CD4-positive, CD25-positive, alpha-beta regulatory T cell (primary cell): Measurements from ENCODE around the gene ARRB1. TPM values are rescaled to one million over a fixed set of nuclear protein-coding genes. Genes with fewer than 3 reads are reported as not detected.

Experiments
- ATAC-seq, 2 donors: fragments of 150-1000 bp; cut with Tn5 transposase; one replicate each; pipeline ENCODE4 v1.10.0; 2021; ENCODE audit warnings: low read depth in 2 of 2, moderate number of reproducible peaks in 2 of 2, moderate library complexity in 1 of 2
- DNase-seq, 3 donors: peaks; one replicate each; pipeline versions ENCODE4 v3.0.0 to v3.0.0-alpha.2; 2012 to 2022; ENCODE audit warnings: mixed read lengths in 1 of 3
- H3K27ac ChIP-seq: one replicate; pipeline ENCODE4 v1.7.0; 2013; ENCODE audit warnings: mild to moderate bottlenecking, low read length; ENCODE audit not compliant: insufficient read depth, poor library complexity, severe bottlenecking
- H3K27me3 ChIP-seq: one replicate; pipeline ENCODE4 v1.7.0; 2013; ENCODE audit warnings: low read length; ENCODE audit not compliant: control insufficient read depth, insufficient read depth
- H3K36me3 ChIP-seq: one replicate; pipeline ENCODE4 v1.7.0; 2013; ENCODE audit warnings: mild to moderate bottlenecking, low read length, moderate library complexity; ENCODE audit not compliant: control insufficient read depth, insufficient read depth
- H3K4me1 ChIP-seq: 2 replicates; pipeline ENCODE4 v1.7.0; 2013; ENCODE audit warnings: mild to moderate bottlenecking, low read length; ENCODE audit not compliant: insufficient read depth, control insufficient read depth, poor library complexity, severe bottlenecking
- H3K4me3 ChIP-seq: one replicate; pipeline ENCODE4 v1.7.0; 2013; ENCODE audit warnings: low read depth, mild to moderate bottlenecking, low read length, moderate library complexity
- H3K9me3 ChIP-seq, 2 experiments: 1 replicate in 1 of 2; 2 replicates in 1 of 2; pipeline ENCODE4 v1.7.0; 2013; ENCODE audit warnings: low read length in 2 of 2, mild to moderate bottlenecking in 1 of 2, moderate library complexity in 1 of 2; ENCODE audit not compliant: control insufficient read depth in 2 of 2
- H3K27ac Mint-ChIP-seq, 3 donors: one replicate each; pipeline ENCODE4 v1.8.0; 2020 to 2022; ENCODE audit warnings: mild to moderate bottlenecking in 3 of 3, mixed read lengths in 3 of 3, moderate library complexity in 2 of 3
- H3K27me3 Mint-ChIP-seq: one replicate; pipeline ENCODE4 v1.8.0; 2022; ENCODE audit warnings: mild to moderate bottlenecking, mixed read lengths
- H3K36me3 Mint-ChIP-seq: one replicate; pipeline ENCODE4 v1.8.0; 2020; ENCODE audit warnings: mixed read lengths
- H3K4me1 Mint-ChIP-seq, 4 donors: one replicate each; pipeline ENCODE4 v1.8.0; 2020 to 2022; ENCODE audit warnings: mixed read lengths in 4 of 4, mild to moderate bottlenecking in 1 of 4
- H3K4me3 Mint-ChIP-seq, 4 donors: one replicate each; pipeline ENCODE4 v1.8.0; 2020 to 2022; ENCODE audit warnings: mild to moderate bottlenecking in 4 of 4, mixed read lengths in 4 of 4, moderate library complexity in 3 of 4
- H3K9me3 Mint-ChIP-seq, 7 donors: one replicate each; pipeline ENCODE4 v1.8.0; 2020 to 2022; ENCODE audit warnings: mixed read lengths in 7 of 7, mild to moderate bottlenecking in 3 of 7, moderate library complexity in 2 of 7
- polyA plus RNA-seq, 4 donors: library from polyadenylated mRNA; unstranded; fragments of 300-500 nt; fragmentation: Illumina TruSeq; gene quantifications; one replicate each; pipeline ENCODE4 v1.2.3, GENCODE V29; 2021
- total RNA-seq: library from RNA; stranded (reverse); gene quantifications from one replicate; pipeline ENCODE4 v1.2.3, GENCODE V29; 2022

The ARRB1 gene
- total and polyA plus RNA-seq, 5 donors from 2014 or later, result 5.1 to 36.1 (median 6.5) TPM

GRCh38 chr11:75388386-75389275 is 37.2 kb upstream of the ARRB1 start:
- Mint-ChIP-seq H3K4me3 (no peak overlapping the region), H3K9me3 (no peaks in the 10 kb centered on the region), H3K27me3 (peaks cover 8% of the 10 kb centered on the region), H3K27ac (no peak overlapping the region), H3K36me3 (no peaks in the 10 kb centered on the region), H3K4me1 (peaks cover 3 to 14% (median 6%) of the 10 kb centered on the region in 4 donors)
- H3K9me3 ChIP-seq, result no peaks in the 10 kb centered on the region
- H3K4me3 ChIP-seq, result no peak overlapping the region
- peaks cover 2% of the 10 kb centered on the region for H3K27me3 ChIP-seq
- no peaks in the 10 kb centered on the region for H3K36me3 ChIP-seq
- H3K4me1 ChIP-seq, result peaks cover 17% of the 10 kb centered on the region
- peak; percentile 50 to 85 (median 73) for DNase-seq
- H3K27ac ChIP-seq, result no peak overlapping the region
- ATAC-seq, result peak; percentile 84 to 86

GRCh38 chr11:75387736-75388294 is 36.4 kb upstream of the ARRB1 start:
- no peak overlapping the region for H3K27ac Mint-ChIP-seq
- ATAC-seq, result no peak

GRCh38 chr11:75386942-75387630 is 35.6 kb upstream of the ARRB1 start:
- H3K27me3 ChIP-seq, result peaks cover 2% of the 10 kb centered on the region
- H3K36me3 ChIP-seq, result no peaks in the 10 kb centered on the region
- Mint-ChIP-seq H3K4me3 (no peak overlapping the region), H3K27me3 (peaks cover 11% of the 10 kb centered on the region), H3K9me3 (no peaks in the 10 kb centered on the region), H3K36me3 (no peaks in the 10 kb centered on the region), H3K4me1 (peaks cover 3 to 21% (median 11%) of the 10 kb centered on the region in 4 donors), H3K27ac (no peak overlapping the region)
- H3K4me1 ChIP-seq, result peaks cover 30% of the 10 kb centered on the region
- DNase-seq (no peak), ATAC-seq (no peak)
- H3K4me3 ChIP-seq, result no peak overlapping the region
- H3K27ac ChIP-seq, result no peak overlapping the region
- no peaks in the 10 kb centered on the region for H3K9me3 ChIP-seq

More at GRCh38 chr11:75387736-75388294, 36.4 kb upstream of the ARRB1 start:
- Histone ChIP-seq H3K27ac (no peak overlapping the region), H3K4me3 (no peak overlapping the region), H3K9me3 (no peaks in the 10 kb centered on the region), H3K36me3 (no peaks in the 10 kb centered on the region), H3K4me1 (peaks cover 25% of the 10 kb centered on the region), H3K27me3 (peaks cover 2% of the 10 kb centered on the region)
- H3K27me3 Mint-ChIP-seq, result peaks cover 11% of the 10 kb centered on the region
- DNase-seq, result no peak
- no peak overlapping the region for H3K4me3 Mint-ChIP-seq
- no peaks in the 10 kb centered on the region for H3K9me3 Mint-ChIP-seq
- H3K4me1 Mint-ChIP-seq, result peaks cover 3 to 21% (median 11%) of the 10 kb centered on the region in 4 donors
- no peaks in the 10 kb centered on the region for H3K36me3 Mint-ChIP-seq

- DNase-seq (peak; percentile 62 to 78 (median 75)), ATAC-seq (peak; percentile 69 to 70)
- Mint-ChIP-seq H3K27ac (peak overlapping the region; percentile 29 to 91 (median 43)), H3K4me1 (peaks cover 3 to 19% (median 11%) of the 10 kb centered on the region in 4 donors), H3K4me3 (peak overlapping the region in 2 of 4 donors; percentile 78 to 83), H3K27me3 (peaks cover 4% of the 10 kb centered on the region), H3K9me3 (no peaks in the 10 kb centered on the region), H3K36me3 (no peaks in the 10 kb centered on the region)
- Histone ChIP-seq H3K4me3 (peak overlapping the region; percentile 10), H3K36me3 (no peaks in the 10 kb centered on the region), H3K4me1 (peaks cover 30% of the 10 kb centered on the region), H3K27ac (no peak overlapping the region), H3K27me3 (no peaks in the 10 kb centered on the region), H3K9me3 (no peaks in the 10 kb centered on the region)
These were observed 33.1 kb upstream of the ARRB1 start for GRCh38 chr11:75384438-75385080.

GRCh38 chr11:75383246-75383645 is 31.8 kb upstream of the ARRB1 start:
- H3K4me3 Mint-ChIP-seq, result peak overlapping the region in 3 of 4 donors; percentile 6 to 75 (median 41)
- peaks cover 3 to 19% (median 11%) of the 10 kb centered on the region in 4 donors for H3K4me1 Mint-ChIP-seq
- no peaks in the 10 kb centered on the region for H3K36me3 Mint-ChIP-seq
- peak; percentile 77 to 81 for ATAC-seq
- no peak overlapping the region for H3K4me3 ChIP-seq
- H3K27ac ChIP-seq, result peak overlapping the region; percentile 18
- no peaks in the 10 kb centered on the region for H3K9me3 Mint-ChIP-seq
- H3K27me3 Mint-ChIP-seq, result peaks cover 4% of the 10 kb centered on the region
- H3K27me3 ChIP-seq, result no peaks in the 10 kb centered on the region
- peaks cover 23% of the 10 kb centered on the region for H3K4me1 ChIP-seq
- DNase-seq, result peak in 2 of 3 donors; percentile 35 to 80
- no peaks in the 10 kb centered on the region for H3K36me3 ChIP-seq
- H3K27ac Mint-ChIP-seq, result peak overlapping the region; percentile 93 to 94 (median 93)
- no peaks in the 10 kb centered on the region for H3K9me3 ChIP-seq

GRCh38 chr11:75380716-75381420 is 29.4 kb upstream of the ARRB1 start:
- Mint-ChIP-seq H3K4me1 (peaks cover 3 to 19% (median 11%) of the 10 kb centered on the region in 4 donors), H3K36me3 (no peaks in the 10 kb centered on the region), H3K9me3 (no peaks in the 10 kb centered on the region), H3K27me3 (peaks cover 4% of the 10 kb centered on the region), H3K27ac (peak overlapping the region in 2 of 3 donors; percentile 4 to 21), H3K4me3 (peak overlapping the region in 1 of 4 donors; percentile 4)
- DNase-seq, result no peak
- H3K4me1 ChIP-seq, result peaks cover 23% of the 10 kb centered on the region
- no peak overlapping the region for H3K27ac ChIP-seq
- H3K9me3 ChIP-seq, result no peaks in the 10 kb centered on the region
- H3K4me3 ChIP-seq, result no peak overlapping the region
- ATAC-seq, result no peak
- H3K27me3 ChIP-seq, result no peaks in the 10 kb centered on the region
- no peaks in the 10 kb centered on the region for H3K36me3 ChIP-seq

- Mint-ChIP-seq H3K9me3 (no peaks in the 10 kb centered on the region), H3K27ac (peak overlapping the region in 1 of 3 donors; percentile 4), H3K4me3 (no peak overlapping the region), H3K36me3 (no peaks in the 10 kb centered on the region), H3K27me3 (peaks cover 4% of the 10 kb centered on the region), H3K4me1 (peaks cover 3 to 19% (median 11%) of the 10 kb centered on the region in 4 donors)
- H3K9me3 ChIP-seq, result no peaks in the 10 kb centered on the region
- DNase-seq (no peak), ATAC-seq (no peak)
- H3K4me1 ChIP-seq, result peaks cover 23% of the 10 kb centered on the region
- H3K4me3 ChIP-seq, result no peak overlapping the region
- no peaks in the 10 kb centered on the region for H3K36me3 ChIP-seq
- no peaks in the 10 kb centered on the region for H3K27me3 ChIP-seq
- H3K27ac ChIP-seq, result no peak overlapping the region
These were observed 28.8 kb upstream of the ARRB1 start for GRCh38 chr11:75380245-75380644.
